ENCODE data around the gene SLC8A1.
"Not testable (repeated sequence)": the region's sequence is repeated elsewhere in the genome, so short reads cannot be mapped to it uniquely, and the experiment has no call there.

SLC8A1 gene

GRCh38 chr2:40103590-40103989, 348.3 kb downstream of the SLC8A1 start:
- no peak for DNase-seq (ENCODE audit: low spot score)

- no peak for DNase-seq (ENCODE audit: low spot score)
These were observed 348.7 kb downstream of the SLC8A1 start for GRCh38 chr2:40103163-40103562.

GRCh38 chr2:40102447-40102846, 349.4 kb downstream of the SLC8A1 start:
- no peak for DNase-seq (ENCODE audit: low spot score)

GRCh38 chr2:40101131-40101575, 350.7 kb downstream of the SLC8A1 start:
- no peak for DNase-seq (ENCODE audit: low spot score)

- no peak for DNase-seq (ENCODE audit: low spot score)
These were observed 351.2 kb downstream of the SLC8A1 start for GRCh38 chr2:40100676-40101075.

GRCh38 chr2:40098786-40099470, 353.0 kb downstream of the SLC8A1 start:
- no peak for DNase-seq (ENCODE audit: low spot score)

- DNase-seq (ENCODE audit: low spot score) = no peak
These were observed 354.1 kb downstream of the SLC8A1 start for GRCh38 chr2:40097691-40098385.

- no peak for DNase-seq (ENCODE audit: low spot score)
These were observed 355.5 kb downstream of the SLC8A1 start for GRCh38 chr2:40096360-40096759.

- no peak for DNase-seq (ENCODE audit: low spot score)
These were observed 356.9 kb downstream of the SLC8A1 start for GRCh38 chr2:40095000-40095399.

- DNase-seq (ENCODE audit: low spot score) = no peak
These were observed 357.4 kb downstream of the SLC8A1 start for GRCh38 chr2:40094451-40094850.

GRCh38 chr2:40093021-40093675, 358.7 kb downstream of the SLC8A1 start:
- DNase-seq (ENCODE audit: low spot score) = no peak

- no peak for DNase-seq (ENCODE audit: low spot score)
These were observed 361.8 kb downstream of the SLC8A1 start for GRCh38 chr2:40090044-40090443.

- no peak for DNase-seq (ENCODE audit: low spot score)
These were observed 364.0 kb downstream of the SLC8A1 start for GRCh38 chr2:40087927-40088326.

GRCh38 chr2:40087434-40087833, 364.5 kb downstream of the SLC8A1 start:
- no peak for DNase-seq (ENCODE audit: low spot score)

- DNase-seq (ENCODE audit: low spot score) = no peak
These were observed 366.1 kb downstream of the SLC8A1 start for GRCh38 chr2:40085786-40086185.

- not testable (repeated sequence) for DNase-seq (ENCODE audit: low spot score)
These were observed 378.6 kb downstream of the SLC8A1 start for GRCh38 chr2:40073336-40073735.

GRCh38 chr2:40072442-40073232, 379.3 kb downstream of the SLC8A1 start:
- DNase-seq (ENCODE audit: low spot score) = no peak

- no peak for DNase-seq (ENCODE audit: low spot score)
These were observed 389.5 kb downstream of the SLC8A1 start for GRCh38 chr2:40062381-40062780.

- no peak for DNase-seq (ENCODE audit: low spot score)
These were observed 402.1 kb downstream of the SLC8A1 start for GRCh38 chr2:40049781-40050180.

GRCh38 chr2:40048506-40048905, 403.4 kb downstream of the SLC8A1 start:
- DNase-seq (ENCODE audit: low spot score) = no peak

GRCh38 chr2:40047406-40047805, 404.5 kb downstream of the SLC8A1 start:
- no peak for DNase-seq (ENCODE audit: low spot score)
